ENCODE results near the gene RD3L.
"Not testable (repeated sequence)": the region's sequence is repeated elsewhere in the genome, so short reads cannot be mapped to it uniquely, and the experiment has no call there.

Gene RD3L

DNA sequence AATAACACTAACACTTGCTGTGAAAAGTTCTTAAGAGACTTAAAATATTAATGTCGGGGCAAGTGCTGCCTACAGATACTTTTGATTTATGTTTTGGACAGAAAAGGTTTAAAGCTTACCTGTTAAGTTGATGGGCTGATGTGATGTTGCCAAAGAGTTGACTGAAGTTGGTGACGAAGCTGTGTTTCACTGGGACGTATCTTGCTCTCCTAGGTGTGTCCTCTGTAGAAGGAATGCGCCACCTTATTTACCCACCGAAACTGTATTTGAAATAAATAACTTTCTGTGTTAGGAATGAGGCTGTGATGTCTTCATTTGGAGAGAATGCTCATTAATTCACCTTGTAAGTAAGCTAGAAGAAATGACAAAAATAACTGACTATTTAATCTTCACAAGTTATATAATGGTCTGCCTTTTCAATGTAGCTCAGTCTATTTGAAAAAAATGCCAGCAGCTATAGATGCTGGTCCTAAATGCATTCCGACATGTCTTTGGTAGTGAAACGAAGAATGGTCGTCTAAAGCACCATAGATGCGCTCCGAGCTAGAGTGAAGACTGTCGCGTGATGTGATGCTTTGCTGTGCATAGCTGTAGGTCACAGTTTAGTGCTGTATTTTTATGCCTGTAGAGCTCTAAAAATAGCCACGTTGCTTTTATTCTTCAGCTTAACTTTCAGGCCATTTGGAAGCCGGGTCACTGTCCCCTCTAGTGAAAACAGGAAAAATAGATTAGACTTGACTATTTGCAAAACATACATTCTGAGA lies at the start of gene RD3L:
Gene RD3L, minus strand, starts transcription at position 557 of the 764 bp plus-strand sequence. CDS start 834 bp downstream, outside the sequence.
- no peak for DNase-seq (ENCODE audit: low spot score)

DNA sequence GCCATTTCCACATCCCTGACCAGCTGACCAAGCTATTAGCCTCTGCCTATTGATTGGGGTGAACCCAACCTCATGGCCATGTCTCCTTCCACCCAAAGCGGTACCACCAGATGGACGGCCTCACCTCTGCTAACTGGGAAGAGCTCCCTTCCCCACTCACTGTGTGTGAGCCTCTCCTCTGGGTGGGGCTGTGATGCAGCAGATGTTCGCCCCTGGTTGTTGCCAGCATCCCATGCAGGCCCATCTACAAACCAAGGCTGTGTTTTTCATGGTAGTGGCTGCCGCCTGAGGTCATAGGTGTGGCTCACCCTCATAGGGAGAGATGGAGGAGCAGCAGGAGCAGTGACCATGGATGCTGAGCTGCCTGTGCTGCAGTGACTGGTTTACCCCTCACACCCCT lies 47.6 kb upstream of the RD3L start:
- DNase-seq (ENCODE audit: low spot score) = no peak

- DNase-seq (ENCODE audit: low spot score) = no peak
Measured at GRCh38 chr14:103989034-103989433, 46.7 kb upstream of the RD3L start.

DNA sequence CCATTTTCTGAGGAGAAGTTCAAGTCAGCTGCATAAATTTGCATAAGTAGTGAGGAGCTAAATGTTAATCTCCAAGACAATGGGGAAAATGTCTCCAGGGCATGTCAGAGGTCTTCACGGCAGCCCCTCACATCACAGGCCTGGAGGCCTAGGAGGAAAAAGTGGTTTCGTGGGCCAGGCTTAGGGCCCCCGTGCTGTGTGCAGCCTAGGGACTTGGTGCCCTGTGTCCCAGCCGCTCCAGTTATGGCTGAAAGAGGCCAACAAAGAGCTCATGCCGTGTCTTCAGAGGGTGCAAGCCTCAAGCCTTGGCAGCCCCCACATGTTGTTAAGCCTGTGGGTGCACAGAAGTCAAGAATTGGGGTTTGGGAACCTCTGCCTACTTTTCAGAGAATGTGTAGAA lies 41.9 kb upstream of the RD3L start:
- no peak for DNase-seq (ENCODE audit: low spot score)

GRCh38 chr14:103980623-103981238 lies 38.4 kb upstream of the RD3L start:
- DNase-seq (ENCODE audit: low spot score) = not testable (repeated sequence)

DNA sequence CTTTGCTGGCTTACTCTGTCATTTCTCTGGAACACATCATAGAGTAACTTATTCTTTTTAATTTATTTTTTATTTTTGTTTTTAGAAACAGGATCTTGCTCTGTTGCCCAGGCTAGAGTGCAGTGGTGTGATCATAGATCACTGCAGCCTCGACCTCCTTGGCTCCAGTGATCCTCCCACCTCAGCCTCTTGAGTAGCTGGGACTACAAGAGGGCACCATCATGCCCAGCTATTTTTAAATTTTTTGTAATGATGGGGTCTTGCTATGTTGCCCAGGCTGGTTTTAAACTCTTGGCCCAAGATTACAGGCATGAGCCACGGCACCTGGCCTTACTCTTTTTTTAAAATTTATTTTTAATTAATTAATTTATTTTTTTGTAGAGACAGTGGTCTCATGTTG lies 32.2 kb upstream of the RD3L start:
- DNase-seq (ENCODE audit: low spot score) = no peak

DNA sequence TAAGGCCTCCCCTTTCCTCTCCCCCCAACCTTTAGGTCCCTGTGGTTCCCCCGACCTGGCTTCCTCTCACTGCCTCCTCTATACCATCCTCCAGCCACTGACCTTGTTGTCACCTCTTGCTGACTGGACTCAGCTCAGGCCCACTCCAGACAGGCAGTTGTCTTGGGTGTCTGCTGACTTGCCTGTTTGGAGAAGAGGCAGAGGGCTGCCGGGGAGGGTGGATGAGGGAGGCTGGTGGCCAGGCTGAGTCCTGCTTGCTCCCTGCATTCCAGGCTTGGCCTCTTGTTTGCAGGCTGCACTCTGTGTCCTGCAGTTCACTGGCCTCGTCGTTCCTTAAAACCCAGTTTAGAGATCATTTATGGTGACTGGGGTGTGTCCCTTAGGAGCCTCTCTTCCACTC lies 31.0 kb upstream of the RD3L start:
- DNase-seq (ENCODE audit: low spot score) = no peak

DNA sequence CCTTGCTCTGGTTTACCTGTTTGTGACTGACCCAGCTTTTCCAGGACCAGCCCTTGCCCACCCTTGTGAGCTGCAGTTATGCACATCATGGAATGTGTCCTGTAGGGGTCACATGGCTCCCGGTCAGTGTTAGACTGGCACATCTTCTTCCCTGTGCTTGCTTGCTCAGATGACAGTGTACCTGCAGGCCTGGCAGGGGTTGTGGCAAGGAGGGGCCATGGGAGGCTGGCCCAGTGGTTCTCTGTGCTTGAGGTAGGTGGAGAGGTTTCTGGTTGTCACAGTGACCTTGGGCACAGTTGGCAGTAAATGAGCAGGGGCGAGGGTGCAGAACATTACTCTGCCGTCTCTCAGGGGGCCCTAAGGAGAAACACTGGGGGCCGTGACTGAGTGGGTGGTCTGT lies 27.6 kb upstream of the RD3L start:
- DNase-seq (ENCODE audit: low spot score) = no peak

DNA sequence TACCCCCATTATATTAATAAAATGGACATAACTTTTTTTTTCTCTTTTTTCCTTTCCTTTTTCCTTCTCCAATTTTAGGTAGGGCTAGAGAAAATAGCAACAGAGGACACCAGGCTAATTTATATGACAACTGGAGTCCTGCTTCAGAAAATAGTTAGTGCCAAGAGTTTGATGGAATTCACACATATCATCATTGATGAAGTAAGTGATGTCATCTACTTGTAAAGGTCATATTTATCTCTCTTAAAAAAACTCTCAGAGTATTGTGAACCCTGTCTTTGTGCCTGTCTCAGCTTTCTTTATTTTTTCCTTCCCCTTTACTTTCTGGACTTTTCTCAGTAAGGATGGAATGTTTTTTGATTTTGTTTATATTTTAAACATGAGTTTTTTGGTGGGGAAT lies 24.3 kb upstream of the RD3L start:
- DNase-seq (ENCODE audit: low spot score) = no peak

DNA sequence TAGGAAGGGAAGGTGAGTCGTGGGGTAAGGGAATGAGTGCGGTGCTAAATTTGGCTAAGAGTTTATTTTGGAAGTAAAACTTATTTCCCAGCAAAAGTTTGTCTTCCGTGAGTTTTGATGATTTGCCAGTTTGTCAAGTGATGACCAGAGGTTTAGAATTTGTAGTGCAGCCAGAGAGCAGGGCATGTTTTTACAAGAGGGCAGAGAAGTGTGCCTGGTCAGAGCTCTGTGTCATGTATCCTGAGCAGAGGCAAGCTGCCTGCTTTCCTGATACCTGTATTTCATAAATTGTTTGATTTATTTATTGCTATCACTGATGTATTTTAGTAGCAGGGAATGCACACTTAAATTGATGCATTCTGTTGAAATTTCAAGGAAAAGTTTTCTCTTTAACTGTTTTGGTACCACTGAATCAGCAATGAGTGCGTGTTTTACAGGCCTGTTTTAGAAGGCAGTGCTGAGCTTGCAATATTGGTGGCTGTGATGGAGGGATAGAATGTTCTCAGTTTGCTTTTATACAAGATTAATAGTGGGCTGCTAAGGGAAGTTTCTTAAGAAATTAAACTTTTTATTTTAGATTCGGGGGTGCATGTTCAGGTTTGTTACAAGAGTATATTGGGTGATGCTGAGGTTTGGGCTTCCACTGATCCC lies 19.7 kb upstream of the RD3L start:
- DNase-seq (ENCODE audit: low spot score) = no peak

DNA sequence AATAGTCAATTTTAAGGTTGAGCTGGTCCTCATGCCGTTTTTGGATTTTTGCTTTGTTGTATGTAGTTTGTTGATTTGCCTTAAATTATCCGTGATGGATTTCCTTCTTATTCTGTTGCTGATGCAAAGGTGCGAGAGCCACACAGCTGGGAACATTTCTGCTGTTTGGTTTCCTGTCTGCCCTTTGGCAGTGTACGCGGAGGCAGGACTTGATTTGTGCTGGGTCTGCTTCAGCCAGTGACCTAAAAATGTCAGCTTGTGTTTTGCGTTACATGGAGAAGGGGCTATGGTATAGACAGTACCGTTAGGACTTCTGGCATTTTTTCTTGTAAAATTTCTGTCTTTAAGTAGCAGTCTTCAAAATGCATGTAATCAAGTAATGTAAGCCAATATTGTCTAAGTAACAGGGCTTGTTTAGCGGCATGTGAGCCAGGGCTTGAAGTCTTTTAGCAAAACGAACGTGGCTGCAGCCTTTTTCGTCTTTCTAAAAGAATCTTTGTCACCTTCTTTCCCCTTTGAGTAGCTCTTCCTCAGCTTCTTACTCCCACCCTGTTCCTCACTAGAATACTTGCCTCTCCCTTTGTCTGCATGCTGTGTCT lies 18.2 kb upstream of the RD3L start:
- no peak for DNase-seq (ENCODE audit: low spot score)

DNA sequence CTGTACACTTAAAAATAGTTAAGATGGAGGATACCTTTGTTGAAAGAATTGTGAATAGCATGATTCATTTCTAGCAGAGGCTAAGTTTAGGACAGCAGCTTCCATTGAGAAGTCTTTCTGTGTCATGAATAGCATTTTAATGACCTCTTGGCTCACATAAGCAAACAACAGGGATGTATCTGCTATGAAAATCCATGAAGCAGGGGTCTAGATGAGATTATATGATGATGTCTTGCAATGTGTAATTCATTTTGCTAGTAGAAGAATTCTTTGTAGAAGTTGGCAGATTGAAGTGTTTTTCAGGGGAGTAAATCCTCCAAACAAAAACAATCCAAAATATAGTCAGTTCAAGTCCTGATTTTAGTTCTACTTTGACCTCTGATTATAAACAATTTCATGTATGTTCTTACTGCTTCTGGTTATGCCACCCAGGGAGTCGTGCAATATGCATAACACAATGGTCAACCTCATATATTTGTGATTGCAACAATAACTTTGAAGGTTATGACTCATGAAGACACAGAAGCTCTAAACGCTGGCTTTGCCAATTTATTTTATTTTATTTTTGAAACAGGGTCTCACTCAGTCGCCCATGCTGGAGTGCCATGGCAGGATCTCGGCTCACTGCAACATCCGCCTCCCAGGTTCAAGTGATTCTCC lies 6.9 kb upstream of the RD3L start:
- no peak for DNase-seq (ENCODE audit: low spot score)

DNA sequence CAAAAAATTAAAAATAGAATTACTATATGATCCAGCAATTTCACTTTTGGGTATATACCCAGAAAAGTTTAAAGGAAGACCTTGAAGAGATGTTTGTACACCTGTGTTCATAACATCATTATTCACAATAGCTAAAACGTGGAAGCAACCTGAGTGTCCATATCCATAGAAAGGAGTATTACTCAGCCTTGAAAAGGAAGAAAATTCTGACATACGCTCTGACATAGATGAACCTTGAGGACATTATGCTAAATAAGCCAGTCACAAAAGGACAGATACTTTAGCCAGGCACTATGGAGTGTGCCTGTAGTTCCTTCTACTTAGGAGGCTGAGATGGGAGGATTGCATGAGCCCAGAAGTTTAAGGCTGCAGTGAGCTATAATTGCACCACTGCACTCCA lies 6.1 kb upstream of the RD3L start:
- no peak for DNase-seq (ENCODE audit: low spot score)

- DNase-seq (ENCODE audit: low spot score) = no peak
Measured at GRCh38 chr14:103946975-103947374, 4.6 kb upstream of the RD3L start.

- no peak for DNase-seq (ENCODE audit: low spot score)
Measured at GRCh38 chr14:103943673-103944072, 1.3 kb upstream of the RD3L start.

DNA sequence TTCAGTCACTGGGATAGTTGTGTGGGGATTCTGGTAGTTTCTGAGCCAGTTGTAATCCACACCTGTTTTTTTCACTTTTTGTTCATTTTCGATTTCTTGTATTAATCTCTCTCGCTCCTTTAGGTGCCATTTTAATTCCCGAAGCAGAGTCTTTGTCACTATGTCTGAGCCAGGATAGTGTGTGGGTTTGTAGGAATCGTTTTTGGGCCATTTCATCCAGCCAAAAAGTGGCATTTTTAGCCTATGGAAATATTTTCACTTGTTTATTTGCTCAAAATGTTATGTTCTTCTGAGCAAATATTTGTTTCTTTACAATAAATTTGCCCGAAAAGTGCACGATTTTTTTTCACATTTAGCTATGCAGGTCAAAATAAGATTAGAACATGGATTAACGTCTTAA lies 867 bp downstream of the RD3L start:
- DNase-seq (ENCODE audit: low spot score) = no peak

GRCh38 chr14:103935102-103935501 lies 7.2 kb downstream of the RD3L start:
- no peak for DNase-seq (ENCODE audit: low spot score)

- DNase-seq (ENCODE audit: low spot score) = no peak
Measured at GRCh38 chr14:103932791-103933490, 9.4 kb downstream of the RD3L start.

DNA sequence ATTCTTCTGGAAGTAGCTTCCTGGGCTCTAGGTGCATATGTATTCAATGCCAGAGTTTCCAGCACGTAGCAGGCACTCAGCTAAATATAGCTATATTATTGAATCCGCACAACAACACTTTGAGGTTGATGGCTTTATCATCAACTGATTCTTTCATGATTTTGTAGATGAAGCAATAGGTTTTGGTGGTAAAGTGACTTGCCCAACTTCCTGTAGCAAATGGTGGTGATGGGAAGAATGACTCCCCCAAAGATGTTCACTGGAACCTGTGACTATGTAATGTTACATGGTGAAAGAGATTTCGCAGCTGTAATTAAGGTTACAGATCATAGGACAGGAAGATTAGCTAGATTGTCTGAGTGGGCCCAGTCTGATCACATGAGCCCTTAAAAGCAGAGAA lies 10.9 kb downstream of the RD3L start:
- no peak for DNase-seq (ENCODE audit: low spot score)

DNA sequence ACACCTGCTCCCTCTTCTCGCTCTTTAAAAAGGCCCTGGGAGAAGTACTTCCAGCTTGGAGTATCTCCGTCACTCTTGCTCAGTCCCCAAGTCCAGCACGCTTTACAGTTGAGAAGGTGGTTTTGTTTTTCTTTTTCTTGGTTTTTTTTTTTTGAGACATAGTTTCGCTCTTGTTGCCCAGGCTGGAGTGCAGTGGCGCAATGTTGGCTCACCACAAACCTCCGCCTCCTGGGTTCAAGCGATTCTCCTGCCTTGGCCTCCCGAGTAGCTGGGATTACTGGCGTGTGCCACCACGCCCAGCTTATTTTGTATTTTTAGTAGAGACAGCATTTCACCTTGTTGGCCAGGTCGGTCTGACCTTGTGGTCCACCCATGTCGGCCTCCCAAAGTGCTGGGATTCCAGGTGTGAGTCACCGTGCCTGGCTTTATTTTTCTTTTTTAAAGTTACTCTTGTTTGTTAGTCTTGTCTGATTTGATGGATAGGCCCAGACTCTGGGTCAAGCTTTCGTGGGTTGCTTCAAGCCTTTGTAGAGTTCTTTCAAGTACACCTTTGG lies 12.2 kb downstream of the RD3L start:
- no peak for DNase-seq (ENCODE audit: low spot score)

Data from putamen (tissue), 1 donor.